Glutamatergic neuron (in vitro differentiated cells): ENCODE results near the gene PCNX2. TPM values are rescaled to one million over a fixed set of nuclear protein-coding genes. Genes with fewer than 3 reads are reported as not detected.
A peak's percentile ranks its signal among the peaks of the same experiment; 100 is the strongest.
"Not testable (repeated sequence)": the region's sequence is repeated elsewhere in the genome, so short reads cannot be mapped to it uniquely, and the experiment has no call there.

ENCODE experiments used
- DNase-seq: peaks from one replicate; pipeline ENCODE4 v3.0.0; 2022
- H3K27ac Mint-ChIP-seq: one replicate; pipeline ENCODE4 v1.8.0; 2020; ENCODE audit warnings: mild to moderate bottlenecking, mixed read lengths, inconsistent platforms; ENCODE audit not compliant: unreplicated experiment
- H3K27me3 Mint-ChIP-seq: one replicate; pipeline ENCODE4 v1.8.0; 2020; ENCODE audit warnings: mild to moderate bottlenecking, moderate library complexity, mixed read lengths, inconsistent platforms; ENCODE audit not compliant: unreplicated experiment
- H3K36me3 Mint-ChIP-seq: one replicate; pipeline ENCODE4 v1.8.0; 2020; ENCODE audit warnings: mild to moderate bottlenecking, mixed read lengths, inconsistent platforms; ENCODE audit not compliant: unreplicated experiment
- H3K4me1 Mint-ChIP-seq: one replicate; pipeline ENCODE4 v1.8.0; 2020; ENCODE audit warnings: mild to moderate bottlenecking, low read depth, mixed read lengths, inconsistent platforms; ENCODE audit not compliant: unreplicated experiment
- H3K4me3 Mint-ChIP-seq: one replicate; pipeline ENCODE4 v1.8.0; 2020; ENCODE audit warnings: mild to moderate bottlenecking, mixed read lengths, inconsistent platforms; ENCODE audit not compliant: unreplicated experiment
- H3K9me3 Mint-ChIP-seq: one replicate; pipeline ENCODE4 v1.8.0; 2020; ENCODE audit warnings: mild to moderate bottlenecking, moderate library complexity, mixed read lengths, inconsistent platforms; ENCODE audit not compliant: unreplicated experiment
- total RNA-seq: library from RNA; stranded (reverse); fragmentation: NEBNext Ultra II Directional; extraction: Animal tissue kit (Norgen Biotek cat#: 25700); gene quantifications from one replicate; pipeline ENCODE4 v1.2.1, GENCODE V29; 2021; ENCODE audit not compliant: unreplicated experiment
- TF ChIP-seq, protein P1 (sequence below): fragments of 200-600 bp; sonication (generic); IDR thresholded peaks from one replicate; pipeline ENCODE4 v1.5.0; 2021; ENCODE audit not compliant: partially characterized antibody, unreplicated experiment

PCNX2 gene
- total RNA-seq, 1 donor from 2014 or later: 44.5 TPM

DNA sequence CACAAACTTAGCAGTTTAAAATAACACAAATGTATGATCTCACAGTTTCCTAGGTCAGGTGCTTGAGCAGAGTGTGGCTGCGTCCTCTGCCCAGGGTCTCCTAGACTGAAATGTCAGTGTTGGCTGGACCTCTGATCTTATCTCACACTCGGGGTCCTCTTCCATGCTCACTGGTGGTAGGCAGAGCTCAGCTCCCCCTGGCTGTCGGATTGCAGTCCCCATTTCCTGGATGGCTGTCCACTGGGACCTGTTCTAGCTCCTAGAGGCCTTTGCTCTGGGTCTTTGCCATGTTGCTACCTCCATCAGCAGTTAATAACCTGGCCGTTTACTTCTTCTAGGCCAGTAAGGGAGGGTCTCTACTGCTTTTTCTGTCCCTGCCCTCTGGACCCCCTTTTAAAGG is 107.5 kb downstream of the PCNX2 start:
- DNase-seq: no peak
- Mint-ChIP-seq H3K27me3 (no peaks in the 10 kb centered on the region), H3K9me3 (no peaks in the 10 kb centered on the region), H3K36me3 (no peaks in the 10 kb centered on the region), H3K4me3 (no peak overlapping the region), H3K27ac (no peak overlapping the region), H3K4me1 (peaks cover 7% of the 10 kb centered on the region)
- TF ChIP-seq, protein P1, sequence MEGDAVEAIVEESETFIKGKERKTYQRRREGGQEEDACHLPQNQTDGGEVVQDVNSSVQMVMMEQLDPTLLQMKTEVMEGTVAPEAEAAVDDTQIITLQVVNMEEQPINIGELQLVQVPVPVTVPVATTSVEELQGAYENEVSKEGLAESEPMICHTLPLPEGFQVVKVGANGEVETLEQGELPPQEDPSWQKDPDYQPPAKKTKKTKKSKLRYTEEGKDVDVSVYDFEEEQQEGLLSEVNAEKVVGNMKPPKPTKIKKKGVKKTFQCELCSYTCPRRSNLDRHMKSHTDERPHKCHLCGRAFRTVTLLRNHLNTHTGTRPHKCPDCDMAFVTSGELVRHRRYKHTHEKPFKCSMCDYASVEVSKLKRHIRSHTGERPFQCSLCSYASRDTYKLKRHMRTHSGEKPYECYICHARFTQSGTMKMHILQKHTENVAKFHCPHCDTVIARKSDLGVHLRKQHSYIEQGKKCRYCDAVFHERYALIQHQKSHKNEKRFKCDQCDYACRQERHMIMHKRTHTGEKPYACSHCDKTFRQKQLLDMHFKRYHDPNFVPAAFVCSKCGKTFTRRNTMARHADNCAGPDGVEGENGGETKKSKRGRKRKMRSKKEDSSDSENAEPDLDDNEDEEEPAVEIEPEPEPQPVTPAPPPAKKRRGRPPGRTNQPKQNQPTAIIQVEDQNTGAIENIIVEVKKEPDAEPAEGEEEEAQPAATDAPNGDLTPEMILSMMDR: no peak

DNA sequence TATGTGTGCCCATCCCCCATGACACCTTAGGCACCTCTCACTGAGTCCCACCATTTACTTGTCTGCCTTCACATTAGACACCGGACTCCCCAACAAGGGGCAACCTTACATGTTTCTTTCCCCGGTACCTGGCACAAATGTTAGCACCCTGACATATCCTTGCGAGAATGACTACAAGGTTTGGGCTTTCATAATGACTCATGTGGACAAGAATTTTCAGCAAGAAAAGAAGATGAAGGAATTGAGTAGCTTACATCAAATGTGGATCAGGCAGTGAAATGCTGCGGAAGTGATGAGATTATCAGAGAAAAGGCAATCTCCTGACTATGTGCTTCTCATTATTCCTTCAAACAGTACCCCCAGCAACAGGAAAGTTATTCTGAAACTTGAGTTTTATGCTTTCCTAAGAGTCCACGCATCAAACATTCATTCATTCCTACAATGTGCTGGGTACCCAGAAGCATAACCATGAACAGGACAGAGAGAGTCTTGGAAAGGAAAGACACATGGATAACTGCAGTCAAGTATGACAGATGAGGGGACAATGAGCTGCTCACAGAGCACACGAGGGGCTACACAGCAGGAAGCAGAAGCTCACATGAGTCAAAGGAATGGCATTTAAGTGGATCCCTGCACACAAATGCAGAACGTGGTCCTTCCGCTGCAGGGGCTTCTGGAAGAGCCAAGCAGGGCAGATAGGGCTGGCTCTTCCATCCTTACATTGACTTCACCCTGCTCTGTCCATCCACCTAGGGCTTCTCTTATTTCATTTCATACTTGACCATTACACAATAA is 112.1 kb downstream of the PCNX2 start:
- no peak overlapping the region for H3K27ac Mint-ChIP-seq
- peaks cover 3% of the 10 kb centered on the region for H3K4me1 Mint-ChIP-seq
- no peak overlapping the region for H3K4me3 Mint-ChIP-seq
- H3K36me3 Mint-ChIP-seq: peaks cover 6% of the 10 kb centered on the region
- TF ChIP-seq, protein P1: no peak
- no peak for DNase-seq
- H3K9me3 Mint-ChIP-seq: peaks cover 3% of the 10 kb centered on the region
- no peaks in the 10 kb centered on the region for H3K27me3 Mint-ChIP-seq

DNA sequence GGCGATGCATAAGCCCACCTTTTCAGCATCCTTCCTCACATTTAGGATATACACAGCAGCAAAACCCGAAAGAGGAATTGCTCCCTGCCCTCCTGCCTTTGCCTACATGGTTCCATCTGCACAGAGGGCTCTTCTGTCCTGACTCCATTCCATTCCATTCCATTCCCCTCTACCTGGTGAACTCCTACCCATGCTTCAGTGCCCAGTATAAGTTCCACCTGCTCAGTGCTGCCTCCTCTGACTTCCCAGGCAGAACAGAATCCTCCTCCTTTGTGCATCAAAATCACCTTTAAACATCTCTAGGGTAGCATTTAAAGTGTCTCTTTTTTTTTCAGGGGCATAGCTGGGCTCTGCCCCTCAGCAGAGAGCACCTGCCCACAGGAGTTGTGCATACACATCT is 112.9 kb downstream of the PCNX2 start:
- Mint-ChIP-seq H3K27ac (no peak overlapping the region), H3K36me3 (peaks cover 14% of the 10 kb centered on the region)
- DNase-seq: no peak

DNA sequence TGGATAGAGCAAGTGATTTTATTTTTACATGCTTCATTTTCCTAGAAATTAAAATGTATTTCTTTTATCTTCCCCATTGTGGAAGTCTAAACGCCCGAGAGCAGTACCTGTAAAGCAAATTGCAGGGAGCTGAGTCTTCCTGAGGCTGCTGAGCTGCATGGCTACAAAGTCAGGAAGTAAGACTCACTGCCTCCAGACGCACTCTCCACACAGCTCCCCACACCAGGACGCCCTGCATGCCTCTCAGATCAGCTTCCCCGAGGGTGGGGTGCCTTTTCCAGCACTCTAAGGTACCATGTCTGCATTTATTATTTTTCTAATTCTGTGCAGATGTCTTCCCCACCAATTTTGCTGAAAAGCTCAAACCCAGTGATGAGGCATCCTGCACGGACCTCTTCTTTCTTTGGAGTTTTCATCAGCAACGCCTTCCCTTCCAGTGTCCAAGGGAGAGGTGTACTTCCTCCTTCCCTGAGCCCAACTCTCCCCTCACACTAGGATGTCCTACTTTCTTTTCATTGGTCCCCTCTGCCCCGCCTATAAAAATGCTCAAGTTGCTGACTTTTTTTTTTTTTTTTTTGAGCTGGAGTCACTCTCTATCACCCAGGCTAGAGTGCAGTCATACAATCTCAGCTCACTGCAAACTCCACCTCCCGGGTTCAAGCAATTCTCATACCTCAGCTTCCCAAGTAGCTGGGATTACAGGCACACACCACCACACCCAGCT is 114.7 kb downstream of the PCNX2 start:
- no peak overlapping the region for H3K27ac Mint-ChIP-seq
- H3K4me1 Mint-ChIP-seq: peaks cover 3% of the 10 kb centered on the region
- DNase-seq: no peak
- peaks cover 3% of the 10 kb centered on the region for H3K9me3 Mint-ChIP-seq
- H3K27me3 Mint-ChIP-seq: peaks cover 1% of the 10 kb centered on the region
- TF ChIP-seq, protein P1: no peak
- peaks cover 22% of the 10 kb centered on the region for H3K36me3 Mint-ChIP-seq
- H3K4me3 Mint-ChIP-seq: no peak overlapping the region

More for the DNA sequence above, 112.9 kb downstream of the PCNX2 start:
- Mint-ChIP-seq H3K4me1 (peaks cover 3% of the 10 kb centered on the region), H3K9me3 (peaks cover 3% of the 10 kb centered on the region), H3K4me3 (no peak overlapping the region), H3K27me3 (no peaks in the 10 kb centered on the region)
- TF ChIP-seq, protein P1: no peak

DNA sequence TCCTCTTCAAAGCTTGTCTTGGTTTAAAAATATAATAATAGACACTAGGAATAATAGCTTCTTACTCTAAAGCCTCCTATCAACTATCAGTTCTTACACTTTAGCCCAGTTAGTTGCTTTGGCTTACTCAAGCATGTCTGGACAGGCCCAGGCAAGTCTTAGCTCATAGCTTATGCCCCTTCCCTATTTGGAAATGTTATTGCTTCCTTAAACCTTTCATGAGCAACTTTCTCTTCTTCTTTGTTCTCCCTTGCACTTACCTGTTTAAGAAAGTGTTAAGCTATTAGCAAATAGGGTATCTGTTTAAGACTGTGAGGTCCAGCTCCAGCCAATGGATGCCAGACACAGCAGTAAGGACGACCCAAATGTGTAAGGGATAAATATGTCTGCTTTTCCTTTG is 115.9 kb downstream of the PCNX2 start:
- not testable (repeated sequence) for H3K4me1 Mint-ChIP-seq, H3K9me3 Mint-ChIP-seq, DNase-seq, H3K4me3 Mint-ChIP-seq, H3K27me3 Mint-ChIP-seq
- Mint-ChIP-seq H3K27ac (peak overlapping the region; percentile 57), H3K36me3 (peaks cover 22% of the 10 kb centered on the region)
